ENCODE measurements around the gene CFAP20. TPM values are rescaled to one million over a fixed set of nuclear protein-coding genes. Genes with fewer than 3 reads are reported as not detected.
A peak's percentile ranks its signal among the peaks of the same experiment; 100 is the strongest.

CFAP20 gene
- total RNA-seq, result 26.0 to 32.9 TPM (median 26.5 TPM) in 3 replicates
- long read RNA-seq, transcript CFAP20-201 (6 exons, 1,354 nt), result major isoform, 44 of 48 reads
- long read RNA-seq, partial matches to known transcripts, result 0 of 48 reads
- long read RNA-seq, other reads (novel, unspliced or antisense), result 4 of 48 reads

DNA sequence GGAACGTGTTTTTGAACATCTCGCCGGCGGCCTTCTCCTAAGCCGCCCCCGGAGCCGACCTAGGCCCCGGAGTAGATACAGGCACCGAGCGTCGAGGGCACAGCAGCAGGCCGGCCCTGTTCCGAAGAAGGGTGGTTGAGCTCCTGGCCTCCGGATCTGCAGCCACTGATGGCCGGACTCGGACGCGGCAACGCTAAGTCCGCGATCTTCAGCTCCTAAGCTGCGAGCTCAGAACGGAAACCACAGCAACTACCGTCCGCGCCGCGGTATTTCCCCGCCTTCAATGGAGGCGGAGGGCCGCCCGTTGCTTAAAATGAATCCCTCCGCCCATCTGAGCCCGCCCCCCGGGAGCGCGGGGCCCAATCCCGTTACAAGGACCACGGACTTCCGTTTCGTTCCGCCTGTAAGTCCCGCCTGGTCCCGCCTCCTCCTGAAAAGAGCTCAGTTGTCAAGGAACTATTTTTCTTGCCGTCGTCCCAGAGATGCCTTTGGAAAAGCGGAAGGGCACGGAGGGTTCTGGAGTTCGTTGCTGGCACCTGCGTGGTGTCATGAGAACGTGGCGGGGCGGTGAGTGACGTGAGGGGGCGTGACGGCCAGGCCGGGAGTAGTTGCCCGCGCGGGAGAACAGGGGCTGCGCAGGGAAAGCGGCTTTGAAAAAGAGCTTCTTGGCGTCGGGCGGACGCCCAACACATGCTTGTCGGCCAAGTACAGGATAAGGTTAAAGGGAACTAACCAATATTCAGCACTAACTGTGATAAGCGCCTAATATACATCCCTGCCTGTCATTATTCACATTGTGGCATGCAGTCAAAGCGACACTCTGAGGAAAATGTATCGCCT is at the start of gene CFAP20:
TSS of gene CFAP20 (minus strand) at position 285 of the 840 bp plus-strand sequence. CDS start at position 19, 266 bp downstream.
- Mint-ChIP-seq H3K4me1 (ENCODE audit: low read depth) (peaks cover 33% of the 10 kb centered on the region), H3K27ac (ENCODE audit: unreplicated experiment) (peak within 1 kb of the TSS; percentile 87), H3K4me3 (ENCODE audit: unreplicated experiment) (peak within 1 kb of the TSS; percentile 76), H3K27me3 (ENCODE audit: low read depth) (no peaks in the 10 kb centered on the region), H3K9me3 (ENCODE audit: low read depth) (peaks cover 5% of the 10 kb centered on the region), H3K36me3 (ENCODE audit: low read depth) (peaks cover 4% of the 10 kb centered on the region)
- peak; percentile 100 for DNase-seq (ENCODE audit: low spot score)
- TF ChIP-seq, protein P1, sequence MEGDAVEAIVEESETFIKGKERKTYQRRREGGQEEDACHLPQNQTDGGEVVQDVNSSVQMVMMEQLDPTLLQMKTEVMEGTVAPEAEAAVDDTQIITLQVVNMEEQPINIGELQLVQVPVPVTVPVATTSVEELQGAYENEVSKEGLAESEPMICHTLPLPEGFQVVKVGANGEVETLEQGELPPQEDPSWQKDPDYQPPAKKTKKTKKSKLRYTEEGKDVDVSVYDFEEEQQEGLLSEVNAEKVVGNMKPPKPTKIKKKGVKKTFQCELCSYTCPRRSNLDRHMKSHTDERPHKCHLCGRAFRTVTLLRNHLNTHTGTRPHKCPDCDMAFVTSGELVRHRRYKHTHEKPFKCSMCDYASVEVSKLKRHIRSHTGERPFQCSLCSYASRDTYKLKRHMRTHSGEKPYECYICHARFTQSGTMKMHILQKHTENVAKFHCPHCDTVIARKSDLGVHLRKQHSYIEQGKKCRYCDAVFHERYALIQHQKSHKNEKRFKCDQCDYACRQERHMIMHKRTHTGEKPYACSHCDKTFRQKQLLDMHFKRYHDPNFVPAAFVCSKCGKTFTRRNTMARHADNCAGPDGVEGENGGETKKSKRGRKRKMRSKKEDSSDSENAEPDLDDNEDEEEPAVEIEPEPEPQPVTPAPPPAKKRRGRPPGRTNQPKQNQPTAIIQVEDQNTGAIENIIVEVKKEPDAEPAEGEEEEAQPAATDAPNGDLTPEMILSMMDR (IDR thresholded peaks at IDR 0.05), result no peak

DNA sequence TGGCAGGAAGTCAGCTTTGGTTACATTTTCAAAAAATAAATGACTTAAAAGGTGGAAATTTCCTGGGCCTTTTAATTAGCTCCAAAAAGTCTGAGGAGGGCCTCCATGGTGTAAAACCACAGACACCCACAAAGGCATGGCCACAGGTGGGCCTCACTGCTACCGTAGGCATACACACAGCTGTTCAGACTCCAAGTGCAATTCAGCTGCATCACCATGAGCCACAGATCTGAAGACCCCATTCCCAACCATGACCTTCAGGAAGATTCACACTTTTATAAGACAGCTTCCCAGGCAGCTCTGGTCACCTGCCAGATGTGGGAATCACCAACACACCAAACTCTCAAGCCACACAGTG is 48.2 kb upstream of the CFAP20 start:
- Mint-ChIP-seq H3K4me1 (ENCODE audit: low read depth) (no peaks in the 10 kb centered on the region), H3K27me3 (ENCODE audit: low read depth) (no peaks in the 10 kb centered on the region), H3K4me3 (ENCODE audit: unreplicated experiment) (no peak overlapping the region), H3K36me3 (ENCODE audit: low read depth) (peaks cover 33% of the 10 kb centered on the region), H3K9me3 (ENCODE audit: low read depth) (no peaks in the 10 kb centered on the region), H3K27ac (ENCODE audit: unreplicated experiment) (no peak overlapping the region)
- no peak for DNase-seq (ENCODE audit: low spot score)
- TF ChIP-seq, protein P1 (IDR thresholded peaks at IDR 0.05), result no peak

- Mint-ChIP-seq H3K4me1 (ENCODE audit: low read depth) (no peaks in the 10 kb centered on the region), H3K27me3 (ENCODE audit: low read depth) (no peaks in the 10 kb centered on the region), H3K9me3 (ENCODE audit: low read depth) (no peaks in the 10 kb centered on the region), H3K4me3 (ENCODE audit: unreplicated experiment) (no peak overlapping the region), H3K36me3 (ENCODE audit: low read depth) (peaks cover 31% of the 10 kb centered on the region), H3K27ac (ENCODE audit: unreplicated experiment) (no peak overlapping the region)
- DNase-seq (ENCODE audit: low spot score), result no peak
- TF ChIP-seq, protein P1 (IDR thresholded peaks at IDR 0.05), result no peak
Observed at GRCh38 chr16:58176608-58177352, 47.6 kb upstream of the CFAP20 start.

DNA sequence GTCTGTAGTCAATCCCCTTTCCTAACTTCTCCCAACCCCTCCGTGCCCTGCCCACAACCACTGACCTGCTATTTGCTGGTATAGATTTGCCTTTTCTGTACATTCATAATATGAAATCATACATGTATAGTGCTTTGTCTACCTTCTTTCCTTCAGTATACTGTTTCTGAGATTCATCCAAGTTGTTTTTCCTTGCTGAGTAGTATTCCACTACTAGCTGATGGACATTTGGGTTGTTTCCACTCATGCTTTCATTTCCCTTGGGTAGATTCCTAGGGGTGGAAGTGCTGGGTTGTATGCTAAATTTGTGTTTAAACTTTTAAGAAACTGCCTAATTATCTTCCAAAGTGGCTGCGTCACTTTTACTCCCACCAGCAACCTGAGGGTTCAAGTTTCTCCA is 41.0 kb upstream of the CFAP20 start:
- no peaks in the 10 kb centered on the region for H3K27me3 Mint-ChIP-seq (ENCODE audit: low read depth)
- H3K36me3 Mint-ChIP-seq (ENCODE audit: low read depth), result peaks cover 34% of the 10 kb centered on the region
- TF ChIP-seq, protein P1 (IDR thresholded peaks at IDR 0.05), result no peak
- no peaks in the 10 kb centered on the region for H3K4me1 Mint-ChIP-seq (ENCODE audit: low read depth)
- no peak for DNase-seq (ENCODE audit: low spot score)
- no peaks in the 10 kb centered on the region for H3K9me3 Mint-ChIP-seq (ENCODE audit: low read depth)
- H3K27ac Mint-ChIP-seq (ENCODE audit: unreplicated experiment), result no peak overlapping the region
- no peak overlapping the region for H3K4me3 Mint-ChIP-seq (ENCODE audit: unreplicated experiment)

- TF ChIP-seq, protein P1 (IDR thresholded peaks at IDR 0.05), result no peak
- Mint-ChIP-seq H3K27ac (ENCODE audit: unreplicated experiment) (no peak overlapping the region), H3K36me3 (ENCODE audit: low read depth) (peaks cover 41% of the 10 kb centered on the region), H3K27me3 (ENCODE audit: low read depth) (no peaks in the 10 kb centered on the region), H3K9me3 (ENCODE audit: low read depth) (no peaks in the 10 kb centered on the region), H3K4me1 (ENCODE audit: low read depth) (no peaks in the 10 kb centered on the region), H3K4me3 (ENCODE audit: unreplicated experiment) (no peak overlapping the region)
- DNase-seq (ENCODE audit: low spot score), result no peak
Observed at GRCh38 chr16:58160855-58161254, 31.7 kb upstream of the CFAP20 start.

All from chondrocyte (in vitro differentiated cells).